VCaP (cell line): ENCODE measurements around the gene BAZ2B.

Experiments used
- H3K27ac ChIP-seq: fragments of 450-650 bp; 2 replicates; pipeline ENCODE4 v1.5.1; 2017
- CTCF ChIP-seq: fragments of 450-650 bp; conservative IDR thresholded peaks from 2 replicates; pipeline ENCODE4 v1.5.1; 2017; ENCODE audit warnings: mild to moderate bottlenecking, moderate library complexity

The BAZ2B gene

GRCh38 chr2:159648643-159649042 lies 32.3 kb upstream of the BAZ2B start:
- no peak overlapping the region for H3K27ac ChIP-seq
- TF ChIP-seq CTCF, result no peak

- no peak overlapping the region for H3K27ac ChIP-seq
Observed at GRCh38 chr2:159647667-159648066, 31.3 kb upstream of the BAZ2B start.

GRCh38 chr2:159640176-159640575 lies 23.8 kb upstream of the BAZ2B start:
- TF ChIP-seq CTCF, result no peak

More at GRCh38 chr2:159647667-159648066, 31.3 kb upstream of the BAZ2B start:
- TF ChIP-seq CTCF, result no peak

GRCh38 chr2:159639712-159640111 lies 23.4 kb upstream of the BAZ2B start:
- no peak overlapping the region for H3K27ac ChIP-seq
- no peak for TF ChIP-seq CTCF

More at GRCh38 chr2:159640176-159640575, 23.8 kb upstream of the BAZ2B start:
- no peak overlapping the region for H3K27ac ChIP-seq

- H3K27ac ChIP-seq, result no peak overlapping the region
- no peak for TF ChIP-seq CTCF
Observed at GRCh38 chr2:159639071-159639470, 22.7 kb upstream of the BAZ2B start.

- H3K27ac ChIP-seq, result no peak overlapping the region
- no peak for TF ChIP-seq CTCF
Observed at GRCh38 chr2:159637988-159638501, 21.7 kb upstream of the BAZ2B start.

GRCh38 chr2:159637240-159637639 lies 20.9 kb upstream of the BAZ2B start:
- TF ChIP-seq CTCF, result no peak
- no peak overlapping the region for H3K27ac ChIP-seq
